Esophagus muscularis mucosa (tissue), 4 donors: ENCODE results near the gene STARD13. TPM values are rescaled to one million over a fixed set of nuclear protein-coding genes. Genes with fewer than 3 reads are reported as not detected.

Experiments used
- DNase-seq: peaks from one replicate; pipeline ENCODE4 v3.0.0-alpha.2; 2017; ENCODE audit errors: extremely low spot score
- H3K27ac ChIP-seq, 4 donors: fragments of 200-600 bp; sonication (generic); replicated peaks in 1 of 4; 1 replicate in 3 of 4; 2 replicates in 1 of 4; pipeline ENCODE4 v1.5.1; 2016 to 2019; ENCODE audit warnings: mild to moderate bottlenecking in 1 of 4
- H3K27me3 ChIP-seq, 4 donors: fragments of 200-600 bp; sonication (generic); one replicate each; pipeline versions ENCODE4 v1.5.1 to v1.6.0; 2016 to 2019
- H3K36me3 ChIP-seq, 4 donors: fragments of 200-600 bp; sonication (generic); one replicate each; pipeline ENCODE4 v1.5.1; 2016 to 2019
- H3K4me1 ChIP-seq, 4 donors: fragments of 200-600 bp; sonication (generic); one replicate each; pipeline ENCODE4 v1.5.1; 2016 to 2019
- H3K4me3 ChIP-seq, 4 donors: fragments of 200-600 bp; sonication (generic); 1 replicate in 2 of 4; 2 replicates in 2 of 4; pipeline ENCODE4 v1.5.1; 2016 to 2019; ENCODE audit warnings: mild to moderate bottlenecking in 4 of 4, moderate library complexity in 1 of 4
- H3K9me3 ChIP-seq, 4 donors: fragments of 200-600 bp; sonication (generic); 1 replicate in 3 of 4; 2 replicates in 1 of 4; pipeline ENCODE4 v1.5.1; 2016 to 2019
- EP300 ChIP-seq: sonication (generic); formaldehyde crosslinking; IDR thresholded peaks from one replicate; pipeline ENCODE4 v1.6.1; 2017; ENCODE audit warnings: antibody characterized with exemption
- POLR2A ChIP-seq: fragments of 450-650 bp; IDR thresholded peaks from one replicate; pipeline ENCODE4 v1.6.1; 2017; ENCODE audit warnings: antibody characterized with exemption, moderate library complexity, mild to moderate bottlenecking, low read depth
- POLR2AphosphoS5 ChIP-seq, 2 donors: sonication (generic); formaldehyde crosslinking; IDR thresholded peaks; one replicate each; pipeline ENCODE4 v1.6.1; 2017; ENCODE audit warnings: antibody characterized with exemption in 2 of 2
- WGBS: methylation state at CpG from one replicate; pipeline ENCODE4 v1.1.5; 2018; 5-methylcytosine and 5-hydroxymethylcytosine counted together
- intact Hi-C: fragments of 100-400 bp; cut with DNase I; formaldehyde crosslinking; loops from one replicate; pipeline ENCODE4 v1.15.1; 2023
- total RNA-seq, 4 donors: library from RNA; depleted of rRNA; stranded (reverse); fragments of >200 nt; gene quantifications; one replicate each; pipeline versions ENCODE4 v1.1.0 to v1.2.1, GENCODE V29; 2016
- TF ChIP-seq, protein P1 (sequence below), 3 experiments: fragments of 200-600 bp in 2 of 3; fragments of 450-650 bp in 1 of 3; sonication (generic) in 2 of 3; IDR thresholded peaks; one replicate each; pipeline ENCODE4 v1.5.1; 2017 to 2019; ENCODE audit warnings: antibody characterized with exemption in 3 of 3, mild to moderate bottlenecking in 2 of 3, moderate library complexity in 1 of 3

STARD13 gene
- total RNA-seq, 4 donors from 2014 or later, result 44.9 to 59.2 (median 56.2) TPM

DNA sequence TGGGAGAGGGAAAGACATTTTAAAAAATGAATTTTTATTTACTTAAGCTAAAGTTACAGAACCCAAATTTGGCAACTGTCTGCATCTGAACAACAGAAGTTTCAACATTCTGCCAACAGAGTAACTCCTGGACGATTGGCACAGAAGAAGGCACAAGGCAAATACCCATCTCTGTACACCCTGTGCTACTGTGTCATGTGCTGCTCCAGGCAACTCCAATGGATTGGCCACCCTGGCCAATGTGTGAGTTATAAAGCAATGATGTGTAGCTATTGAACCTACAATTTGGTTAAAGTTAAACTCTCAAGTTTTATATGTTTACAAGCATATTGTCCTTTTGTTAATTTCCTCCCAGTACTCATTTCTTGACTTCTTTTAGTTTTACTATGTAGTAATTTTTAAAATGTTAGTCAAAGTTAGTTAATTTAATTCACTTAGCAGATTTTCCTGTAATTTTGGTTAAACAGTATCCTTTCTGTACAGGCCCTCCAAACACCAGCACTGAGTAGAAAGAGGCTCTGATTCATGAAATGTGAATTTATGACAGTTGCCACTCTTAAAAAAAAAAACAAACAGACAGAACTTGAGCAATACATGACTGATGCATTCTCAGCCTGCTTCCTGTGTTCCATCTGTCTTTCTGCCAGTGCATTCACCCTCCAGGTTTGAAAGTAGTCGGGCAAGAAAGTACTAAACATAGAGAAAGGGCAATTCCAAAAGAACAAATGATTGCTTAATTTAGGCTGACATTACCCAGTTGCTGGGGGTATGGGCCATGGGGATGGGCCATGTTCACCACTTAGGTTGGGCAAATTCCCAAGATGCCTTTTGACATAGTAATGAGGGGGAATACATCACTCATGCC is 5.9 kb downstream of the STARD13 start:
- TF ChIP-seq EP300 (no peak), POLR2AphosphoS5 (IDR thresholded peaks at IDR 0.05) (peak in 1 of 2 donors; percentile 33)
- peaks cover 79 to 98% (median 91%) of the 10 kb centered on the region in 4 donors for H3K4me1 ChIP-seq
- H3K4me3 ChIP-seq, result no peak overlapping the region
- intact Hi-C loops, result no loop called here
- H3K27ac ChIP-seq, result peak overlapping the region; percentile 51 to 94 (median 76)
- no peaks in the 10 kb centered on the region for H3K36me3 ChIP-seq
- no peaks in the 10 kb centered on the region for H3K27me3 ChIP-seq
- DNase-seq, result no peak
- H3K9me3 ChIP-seq, result no peaks in the 10 kb centered on the region
- WGBS, result 12% methylated on average over 2 of the region's 2 CpGs

DNA sequence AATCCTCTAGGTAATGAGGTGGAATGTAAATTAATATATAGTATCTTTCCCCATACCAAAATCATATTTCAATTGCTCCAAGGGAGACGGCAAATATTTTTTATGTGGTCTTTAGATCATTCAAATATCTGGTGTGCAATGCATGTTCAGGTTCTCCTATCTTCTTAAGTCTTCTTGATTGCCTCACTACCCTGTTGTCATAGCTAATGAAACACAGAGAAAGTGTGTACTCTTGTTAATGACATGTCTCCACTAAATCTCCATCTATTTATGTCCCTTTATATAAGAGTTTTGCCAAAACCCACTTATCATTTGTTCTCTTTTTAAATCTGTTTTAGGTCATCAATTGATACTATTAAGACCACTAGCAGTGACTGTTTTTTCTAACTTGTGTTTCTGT is 6.6 kb downstream of the STARD13 start:
- Histone ChIP-seq H3K27ac (peak overlapping the region; percentile 51 to 94 (median 76)), H3K4me3 (no peak overlapping the region), H3K4me1 (peaks cover 84 to 100% (median 96%) of the 10 kb centered on the region in 4 donors), H3K9me3 (no peaks in the 10 kb centered on the region), H3K27me3 (no peaks in the 10 kb centered on the region), H3K36me3 (no peaks in the 10 kb centered on the region)
- WGBS, result 0% methylated on average over 1 of the region's 1 CpG
- intact Hi-C loops, result no loop called here
- no peak for DNase-seq
- TF ChIP-seq, protein P1, sequence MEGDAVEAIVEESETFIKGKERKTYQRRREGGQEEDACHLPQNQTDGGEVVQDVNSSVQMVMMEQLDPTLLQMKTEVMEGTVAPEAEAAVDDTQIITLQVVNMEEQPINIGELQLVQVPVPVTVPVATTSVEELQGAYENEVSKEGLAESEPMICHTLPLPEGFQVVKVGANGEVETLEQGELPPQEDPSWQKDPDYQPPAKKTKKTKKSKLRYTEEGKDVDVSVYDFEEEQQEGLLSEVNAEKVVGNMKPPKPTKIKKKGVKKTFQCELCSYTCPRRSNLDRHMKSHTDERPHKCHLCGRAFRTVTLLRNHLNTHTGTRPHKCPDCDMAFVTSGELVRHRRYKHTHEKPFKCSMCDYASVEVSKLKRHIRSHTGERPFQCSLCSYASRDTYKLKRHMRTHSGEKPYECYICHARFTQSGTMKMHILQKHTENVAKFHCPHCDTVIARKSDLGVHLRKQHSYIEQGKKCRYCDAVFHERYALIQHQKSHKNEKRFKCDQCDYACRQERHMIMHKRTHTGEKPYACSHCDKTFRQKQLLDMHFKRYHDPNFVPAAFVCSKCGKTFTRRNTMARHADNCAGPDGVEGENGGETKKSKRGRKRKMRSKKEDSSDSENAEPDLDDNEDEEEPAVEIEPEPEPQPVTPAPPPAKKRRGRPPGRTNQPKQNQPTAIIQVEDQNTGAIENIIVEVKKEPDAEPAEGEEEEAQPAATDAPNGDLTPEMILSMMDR (IDR thresholded peaks at IDR 0.05), result no peak
- no peak for TF ChIP-seq POLR2AphosphoS5 (IDR thresholded peaks at IDR 0.05)
- no peak for TF ChIP-seq POLR2A
- no peak for TF ChIP-seq EP300

DNA sequence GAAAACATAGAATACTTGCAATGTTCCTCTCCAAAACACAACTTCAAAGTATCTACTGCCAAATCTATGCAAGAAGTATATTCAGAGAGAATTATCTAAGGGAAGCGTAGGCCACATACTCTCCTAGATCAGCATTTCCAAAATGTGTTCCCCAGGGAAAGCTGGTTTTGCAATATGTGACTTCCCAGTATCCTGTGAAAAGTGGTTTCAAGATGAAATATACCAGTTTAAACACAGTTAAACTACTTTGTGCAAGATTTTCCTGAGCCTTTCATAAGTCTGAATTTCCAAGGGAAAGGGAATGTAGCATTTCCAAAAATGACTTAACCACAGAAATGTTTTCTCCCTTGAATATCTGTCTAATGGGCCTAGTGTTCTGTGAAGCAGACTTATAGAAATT is 7.6 kb downstream of the STARD13 start:
- intact Hi-C loops, result no loop called here
- Histone ChIP-seq H3K9me3 (no peaks in the 10 kb centered on the region), H3K27ac (peak overlapping the region; percentile 51 to 94 (median 76)), H3K36me3 (no peaks in the 10 kb centered on the region), H3K27me3 (no peaks in the 10 kb centered on the region), H3K4me3 (no peak overlapping the region), H3K4me1 (peaks cover 89 to 99% (median 95%) of the 10 kb centered on the region in 4 donors)
- WGBS, result 94% methylated on average over 1 of the region's 1 CpG
- no peak for TF ChIP-seq POLR2A
- peak in 1 of 2 donors; percentile 14 for TF ChIP-seq POLR2AphosphoS5 (IDR thresholded peaks at IDR 0.05)
- DNase-seq, result no peak

DNA sequence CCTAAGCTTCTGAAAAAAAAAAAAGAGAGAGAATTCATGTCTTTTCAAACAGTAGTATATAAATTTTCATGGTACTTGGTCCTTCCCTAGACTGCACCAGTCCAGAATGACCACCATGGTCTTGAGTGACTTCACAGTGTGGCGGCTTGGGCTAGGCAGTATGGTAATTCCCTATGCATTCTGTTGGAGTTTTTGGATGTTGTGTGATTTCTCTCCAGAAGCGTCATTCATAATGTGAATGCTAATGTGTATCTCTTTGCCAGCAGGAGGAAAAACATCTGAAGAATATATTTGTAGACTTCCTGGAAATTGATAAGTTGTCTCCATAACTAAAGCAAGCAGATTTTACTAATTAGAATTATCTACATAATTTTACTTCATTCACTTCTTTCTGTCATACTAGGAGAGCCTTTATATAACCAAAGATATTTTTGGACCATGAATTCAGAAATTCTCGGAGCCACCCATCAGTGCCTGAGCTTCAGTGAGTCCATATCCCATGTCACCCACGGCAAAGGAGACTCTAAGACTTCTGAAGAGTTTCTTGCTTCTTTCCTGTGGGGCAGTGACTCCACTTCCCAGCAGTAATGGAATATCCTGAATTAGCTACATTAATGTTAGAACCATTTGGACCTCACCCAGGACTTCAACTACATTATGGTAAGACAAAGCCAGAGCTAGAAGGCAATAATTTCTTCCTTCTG is 8.4 kb downstream of the STARD13 start:
- intact Hi-C loops, result no loop called here
- WGBS, result 81% methylated on average over 4 of the region's 4 CpGs

DNA sequence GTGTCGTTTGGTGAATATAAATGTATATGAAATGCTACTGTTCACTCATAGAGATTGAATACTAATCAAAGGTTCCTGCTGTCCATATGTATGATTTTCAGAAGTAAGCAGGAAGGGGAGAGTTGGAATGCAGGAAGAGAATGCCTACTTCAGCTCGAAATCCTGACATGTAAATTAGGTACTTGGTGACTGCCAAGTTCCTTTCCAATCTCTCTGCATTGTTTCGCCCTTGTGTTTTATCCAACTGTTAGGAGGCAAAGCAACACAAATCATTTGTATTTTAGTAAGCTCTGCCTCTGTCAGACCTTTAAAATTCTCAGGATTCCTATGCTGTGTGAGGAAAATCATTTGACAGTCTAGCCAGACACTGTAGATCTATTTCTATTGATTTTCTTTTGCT is 9.0 kb downstream of the STARD13 start:
- Histone ChIP-seq H3K27ac (peak overlapping the region; percentile 16 to 94 (median 71)), H3K9me3 (no peaks in the 10 kb centered on the region), H3K4me1 (peaks cover 90 to 99% (median 95%) of the 10 kb centered on the region in 4 donors), H3K4me3 (no peak overlapping the region), H3K36me3 (no peaks in the 10 kb centered on the region), H3K27me3 (no peaks in the 10 kb centered on the region)
- no peak for TF ChIP-seq POLR2AphosphoS5 (IDR thresholded peaks at IDR 0.05)
- TF ChIP-seq, protein P1 (IDR thresholded peaks at IDR 0.05), result no peak
- no peak for TF ChIP-seq EP300
- no peak for TF ChIP-seq POLR2A
- 39% methylated on average over 3 of the region's 3 CpGs for WGBS
- no peak for DNase-seq
- intact Hi-C loops, result no loop called here

More for the DNA sequence above, 8.4 kb downstream of the STARD13 start:
- Histone ChIP-seq H3K36me3 (no peaks in the 10 kb centered on the region), H3K9me3 (no peaks in the 10 kb centered on the region), H3K4me3 (no peak overlapping the region), H3K27me3 (no peaks in the 10 kb centered on the region), H3K27ac (peak overlapping the region; percentile 16 to 94 (median 71)), H3K4me1 (peaks cover 91 to 99% (median 95%) of the 10 kb centered on the region in 4 donors)
- TF ChIP-seq POLR2A (no peak), EP300 (no peak), POLR2AphosphoS5 (IDR thresholded peaks at IDR 0.05) (no peak)
- TF ChIP-seq, protein P1 (IDR thresholded peaks at IDR 0.05), result no peak
- DNase-seq, result no peak
